ENCODE measurements around the gene RIPK3.
"Not testable (repeated sequence)": the region's sequence is repeated elsewhere in the genome, so short reads cannot be mapped to it uniquely, and the experiment has no call there.

RIPK3 gene

DNA sequence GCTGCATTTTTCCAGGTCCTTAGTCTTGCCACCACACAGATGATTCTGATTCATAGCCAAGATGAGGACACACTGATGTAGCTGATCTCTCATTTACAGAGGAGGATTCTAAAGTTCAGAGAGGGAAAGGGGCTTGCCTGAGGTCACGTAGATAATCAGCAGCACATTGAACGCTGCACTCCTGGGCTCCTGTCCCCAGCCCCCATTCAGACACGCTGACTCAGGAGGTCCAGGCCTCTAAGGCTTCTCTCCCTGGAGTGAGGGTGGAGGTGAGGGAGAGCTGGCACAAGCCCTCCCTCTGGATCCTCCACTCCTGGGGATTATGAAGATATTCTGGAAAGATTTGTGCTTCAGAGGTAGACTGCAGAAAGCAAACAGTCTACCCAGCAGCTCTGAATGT lies 38.5 kb upstream of the RIPK3 start:
- DNase-seq (ENCODE audit: low read depth in 1 of 2, low spot score in 1 of 2): no peak
- TF ChIP-seq JUND (IDR thresholded peaks at IDR 0.05; ENCODE audit: low read depth): no peak
- in situ Hi-C loops (cut with HindIII; ENCODE audit: low pct_unique_long_range_greater_than_20kb, low sequenced_read_pairs): no loop called here

DNA sequence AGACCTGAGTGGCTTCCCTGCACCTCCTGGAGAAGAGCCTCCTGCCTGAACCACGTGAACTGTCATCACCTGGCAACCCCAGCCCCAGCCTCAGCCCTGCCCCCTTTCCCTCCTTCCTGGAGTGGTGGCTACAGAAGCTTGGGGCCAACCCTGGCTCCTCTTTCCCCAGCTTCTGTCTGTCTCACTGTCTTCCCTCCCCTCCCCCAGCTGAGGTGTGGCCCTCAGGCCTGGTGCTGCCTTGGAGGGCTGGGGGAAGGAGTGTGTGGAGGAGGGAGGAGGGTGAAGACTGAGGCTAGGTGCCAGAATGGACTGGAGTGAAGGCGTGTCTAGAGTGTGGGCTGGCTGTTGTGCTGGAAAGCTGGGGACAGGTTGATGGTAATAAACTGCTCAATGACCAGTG lies 37.9 kb upstream of the RIPK3 start:
- peak in 1 of 2 experiments; percentile 44 for DNase-seq (ENCODE audit: low read depth in 1 of 2, low spot score in 1 of 2)
- in situ Hi-C loops (cut with HindIII; ENCODE audit: low pct_unique_long_range_greater_than_20kb, low sequenced_read_pairs): no loop called here
- no peak for TF ChIP-seq JUND (IDR thresholded peaks at IDR 0.05; ENCODE audit: low read depth)

DNA sequence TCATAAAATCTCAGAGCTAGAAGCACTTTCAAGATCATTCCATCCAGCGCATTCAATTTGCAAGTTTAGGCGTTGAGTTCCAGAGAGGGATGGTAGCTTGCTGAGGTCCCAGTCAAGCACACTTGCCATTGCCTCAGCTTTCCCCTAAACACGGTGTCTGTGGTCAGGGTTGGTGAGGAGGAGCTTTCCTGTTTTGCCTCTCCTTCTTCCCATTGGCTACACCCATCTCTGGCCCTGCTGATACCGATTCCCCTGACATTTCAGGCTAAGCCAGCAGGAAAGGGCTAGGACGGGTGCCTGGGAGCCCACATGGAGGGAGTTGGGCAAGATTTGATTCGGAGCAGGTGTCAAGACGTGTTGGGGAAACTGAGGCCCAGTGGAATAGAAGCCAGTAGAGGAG lies 37.3 kb upstream of the RIPK3 start:
- DNase-seq (ENCODE audit: low read depth in 1 of 2, low spot score in 1 of 2): no peak
- in situ Hi-C loops (cut with HindIII; ENCODE audit: low pct_unique_long_range_greater_than_20kb, low sequenced_read_pairs): no loop called here
- no peak for TF ChIP-seq JUND (IDR thresholded peaks at IDR 0.05; ENCODE audit: low read depth)

DNA sequence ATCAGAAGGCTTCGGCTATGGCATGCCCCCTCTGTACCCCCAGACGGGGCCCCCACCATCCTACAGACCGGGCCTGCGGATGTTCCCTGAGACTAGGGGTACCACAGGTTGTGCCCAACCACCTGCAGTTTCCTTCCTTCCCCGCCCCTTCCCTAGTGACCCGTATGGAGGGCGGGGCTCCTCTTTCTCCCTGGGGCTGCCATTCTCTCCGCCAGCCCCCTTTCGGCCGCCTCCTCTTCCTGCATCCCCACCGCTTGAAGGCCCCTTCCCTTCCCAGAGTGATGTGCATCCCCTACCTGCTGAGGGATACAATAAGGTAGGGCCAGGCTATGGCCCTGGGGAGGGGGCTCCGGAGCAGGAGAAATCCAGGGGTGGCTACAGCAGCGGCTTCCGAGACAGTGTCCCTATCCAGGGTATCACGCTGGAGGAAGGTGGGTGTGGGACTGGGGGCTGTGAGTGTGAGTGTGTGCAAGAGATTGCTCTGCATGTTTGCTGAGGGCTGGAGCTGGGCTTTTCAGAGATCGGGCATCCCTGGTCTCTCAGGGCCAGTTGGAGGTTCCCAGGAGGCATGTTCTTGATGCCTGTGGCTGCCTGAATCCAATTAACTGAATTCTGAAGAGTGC lies 36.8 kb upstream of the RIPK3 start:
- no peak for TF ChIP-seq JUND (IDR thresholded peaks at IDR 0.05; ENCODE audit: low read depth)
- in situ Hi-C loops (cut with HindIII; ENCODE audit: low pct_unique_long_range_greater_than_20kb, low sequenced_read_pairs): no loop called here
- DNase-seq (ENCODE audit: low read depth in 1 of 2, low spot score in 1 of 2): no peak

DNA sequence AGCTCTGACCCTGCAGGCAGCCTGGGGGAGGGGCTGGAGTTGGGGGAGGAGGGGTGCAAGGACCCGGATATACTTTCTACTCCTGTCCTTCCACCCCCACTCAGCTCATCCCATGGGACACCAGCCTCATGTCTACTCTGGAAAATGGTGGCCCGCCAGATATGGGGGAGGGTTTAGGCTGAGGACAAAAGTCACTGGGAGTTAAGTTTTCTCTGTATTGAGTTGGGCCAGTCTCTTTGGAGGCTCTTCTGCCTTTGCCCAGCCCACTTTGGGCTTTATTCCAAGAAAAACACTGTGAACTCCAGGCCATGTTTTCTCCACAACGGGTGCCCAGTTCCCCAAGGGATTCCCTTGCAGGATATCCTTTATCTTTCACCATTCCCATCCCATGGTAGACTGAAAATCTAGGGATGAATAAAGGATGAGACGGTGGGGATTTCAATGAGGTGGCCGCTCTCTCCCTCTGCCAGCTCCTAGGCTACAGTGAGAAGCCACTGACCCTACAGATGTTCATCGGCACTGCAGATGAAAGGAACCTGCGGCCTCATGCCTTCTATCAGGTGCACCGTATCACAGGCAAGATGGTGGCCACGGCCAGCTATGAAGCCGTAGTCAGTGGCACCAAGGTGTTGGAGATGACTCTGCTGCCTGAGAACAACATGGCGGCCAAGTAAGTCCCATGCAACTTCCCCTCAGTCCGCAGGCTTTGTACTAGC lies 33.1 kb upstream of the RIPK3 start:
- in situ Hi-C loops (cut with HindIII; ENCODE audit: low pct_unique_long_range_greater_than_20kb, low sequenced_read_pairs): no loop called here
- TF ChIP-seq JUND (IDR thresholded peaks at IDR 0.05; ENCODE audit: low read depth): no peak
- DNase-seq (ENCODE audit: low read depth in 1 of 2, low spot score in 1 of 2): no peak

DNA sequence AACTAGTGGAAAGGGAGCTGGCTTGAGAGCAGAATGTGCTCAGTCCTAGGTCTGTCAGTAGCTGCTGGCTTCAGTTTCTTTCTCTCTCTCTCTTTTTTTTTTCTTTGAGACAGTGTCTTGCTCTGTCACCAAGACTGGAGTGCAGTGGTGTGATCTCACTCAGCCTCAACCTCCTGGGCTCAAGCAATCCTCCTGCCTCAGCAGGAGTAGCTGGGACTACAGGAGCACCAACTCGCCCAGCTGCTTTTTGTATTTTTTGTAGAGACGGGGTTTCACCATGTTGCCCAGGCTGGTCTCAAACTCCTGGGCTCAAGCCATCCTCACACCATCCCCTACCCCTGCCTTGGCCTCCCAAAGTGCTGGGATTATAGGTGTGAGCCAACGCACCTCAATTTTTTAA lies 31.8 kb upstream of the RIPK3 start:
- in situ Hi-C loops (cut with HindIII; ENCODE audit: low pct_unique_long_range_greater_than_20kb, low sequenced_read_pairs): not testable (repeated sequence)

DNA sequence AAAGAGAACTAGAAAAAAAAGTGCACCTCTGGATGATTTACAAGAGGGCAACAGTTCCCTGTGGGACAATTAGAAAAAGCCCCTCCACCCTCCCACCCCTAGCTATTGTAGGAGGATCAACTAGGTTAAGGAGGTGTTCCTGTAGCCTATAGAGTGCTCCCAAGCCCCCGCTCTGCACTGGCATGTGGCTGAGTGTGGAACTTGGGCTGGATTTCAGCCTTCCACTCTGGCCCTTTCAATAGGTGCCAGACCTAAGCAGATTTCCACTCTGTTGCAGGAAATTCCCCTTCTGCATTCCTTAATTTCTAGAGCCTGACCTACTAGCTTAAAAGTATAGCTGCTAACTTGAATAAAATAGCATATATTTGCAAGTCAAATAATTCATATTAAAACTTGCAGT lies 31.0 kb upstream of the RIPK3 start:
- TF ChIP-seq JUND (IDR thresholded peaks at IDR 0.05; ENCODE audit: low read depth): no peak
- in situ Hi-C loops (cut with HindIII; ENCODE audit: low pct_unique_long_range_greater_than_20kb, low sequenced_read_pairs): no loop called here
- no peak for DNase-seq (ENCODE audit: low read depth in 1 of 2, low spot score in 1 of 2)

More for the DNA sequence above, 31.8 kb upstream of the RIPK3 start:
- DNase-seq (ENCODE audit: low read depth in 1 of 2, low spot score in 1 of 2): not testable (repeated sequence)

DNA sequence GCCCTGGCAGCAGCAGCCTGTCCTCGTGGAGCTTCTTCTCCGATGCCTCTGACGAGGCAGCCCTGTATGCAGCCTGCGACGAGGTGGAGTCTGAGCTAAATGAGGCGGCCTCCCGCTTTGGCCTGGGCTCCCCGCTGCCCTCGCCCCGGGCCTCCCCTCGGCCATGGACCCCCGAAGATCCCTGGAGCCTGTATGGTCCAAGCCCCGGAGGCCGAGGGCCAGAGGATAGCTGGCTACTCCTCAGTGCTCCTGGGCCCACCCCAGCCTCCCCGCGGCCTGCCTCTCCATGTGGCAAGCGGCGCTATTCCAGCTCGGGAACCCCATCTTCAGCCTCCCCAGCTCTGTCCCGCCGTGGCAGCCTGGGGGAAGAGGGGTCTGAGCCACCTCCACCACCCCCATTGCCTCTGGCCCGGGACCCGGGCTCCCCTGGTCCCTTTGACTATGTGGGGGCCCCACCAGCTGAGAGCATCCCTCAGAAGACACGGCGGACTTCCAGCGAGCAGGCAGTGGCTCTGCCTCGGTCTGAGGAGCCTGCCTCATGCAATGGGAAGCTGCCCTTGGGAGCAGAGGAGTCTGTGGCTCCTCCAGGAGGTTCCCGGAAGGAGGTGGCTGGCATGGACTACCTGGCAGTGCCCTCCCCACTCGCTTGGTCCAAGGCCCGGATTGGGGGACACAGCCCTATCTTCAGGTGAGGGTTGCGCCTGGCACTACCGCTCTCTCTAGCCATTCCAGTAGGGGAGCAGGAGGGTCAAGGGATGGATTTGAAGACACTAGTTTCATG lies 30.3 kb upstream of the RIPK3 start:
- no peak for DNase-seq (ENCODE audit: low read depth in 1 of 2, low spot score in 1 of 2)
- TF ChIP-seq JUND (IDR thresholded peaks at IDR 0.05; ENCODE audit: low read depth): no peak
- in situ Hi-C loops (cut with HindIII; ENCODE audit: low pct_unique_long_range_greater_than_20kb, low sequenced_read_pairs): no loop called here

DNA sequence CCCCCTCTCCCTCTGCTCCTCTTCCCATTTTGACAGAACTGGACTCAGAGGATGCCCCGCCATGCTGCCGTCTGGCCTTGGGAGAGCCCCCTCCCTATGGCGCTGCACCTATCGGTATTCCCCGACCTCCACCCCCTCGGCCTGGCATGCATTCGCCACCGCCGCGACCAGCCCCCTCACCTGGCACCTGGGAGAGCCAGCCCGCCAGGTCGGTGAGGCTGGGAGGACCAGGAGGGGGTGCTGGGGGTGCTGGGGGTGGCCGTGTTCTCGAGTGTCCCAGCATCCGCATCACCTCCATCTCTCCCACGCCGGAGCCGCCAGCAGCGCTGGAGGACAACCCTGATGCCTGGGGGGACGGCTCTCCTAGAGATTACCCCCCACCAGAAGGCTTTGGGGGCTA lies 29.7 kb upstream of the RIPK3 start:
- DNase-seq (ENCODE audit: low read depth in 1 of 2, low spot score in 1 of 2): no peak
- in situ Hi-C loops (cut with HindIII; ENCODE audit: low pct_unique_long_range_greater_than_20kb, low sequenced_read_pairs): no loop called here
- no peak for TF ChIP-seq JUND (IDR thresholded peaks at IDR 0.05; ENCODE audit: low read depth)

DNA sequence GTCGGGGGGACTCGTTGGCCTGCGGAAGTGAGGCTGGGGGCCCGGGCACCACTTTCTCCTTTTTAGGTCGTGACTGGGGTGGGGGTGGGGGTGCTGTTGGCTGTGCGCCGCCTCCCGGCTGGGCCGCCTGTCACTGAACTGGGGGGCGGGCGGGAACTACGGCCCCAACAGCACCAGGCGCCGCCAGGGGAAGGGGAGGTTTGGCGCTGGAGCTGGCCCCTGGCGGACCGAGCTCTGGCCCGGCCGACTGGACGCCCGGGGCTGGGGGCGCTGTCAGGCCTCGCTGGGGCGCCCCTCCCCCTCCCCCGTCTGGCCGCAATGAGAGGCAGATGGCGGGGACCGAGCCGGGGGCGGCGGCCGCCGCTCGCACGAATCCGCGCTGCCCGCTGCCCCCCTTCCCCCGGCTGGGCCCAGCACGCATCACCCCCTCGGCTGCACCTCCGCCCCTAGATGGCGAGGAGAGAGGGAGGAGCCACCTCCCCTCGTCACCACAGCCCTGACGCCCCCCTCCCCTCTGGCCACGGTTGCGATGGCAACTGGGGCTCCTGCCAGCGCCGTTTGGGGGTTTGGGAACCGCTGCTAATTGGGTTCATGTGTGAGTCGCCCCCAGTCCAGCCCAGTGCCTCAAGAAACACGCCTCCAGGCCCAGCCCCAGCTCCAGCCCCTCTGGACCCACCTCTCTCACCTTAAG lies 28.9 kb upstream of the RIPK3 start:
- in situ Hi-C loops (cut with HindIII; ENCODE audit: low pct_unique_long_range_greater_than_20kb, low sequenced_read_pairs): no loop called here
- DNase-seq (ENCODE audit: low read depth in 1 of 2, low spot score in 1 of 2): peak in 1 of 2 experiments; percentile 28
- TF ChIP-seq JUND (IDR thresholded peaks at IDR 0.05; ENCODE audit: low read depth): no peak

DNA sequence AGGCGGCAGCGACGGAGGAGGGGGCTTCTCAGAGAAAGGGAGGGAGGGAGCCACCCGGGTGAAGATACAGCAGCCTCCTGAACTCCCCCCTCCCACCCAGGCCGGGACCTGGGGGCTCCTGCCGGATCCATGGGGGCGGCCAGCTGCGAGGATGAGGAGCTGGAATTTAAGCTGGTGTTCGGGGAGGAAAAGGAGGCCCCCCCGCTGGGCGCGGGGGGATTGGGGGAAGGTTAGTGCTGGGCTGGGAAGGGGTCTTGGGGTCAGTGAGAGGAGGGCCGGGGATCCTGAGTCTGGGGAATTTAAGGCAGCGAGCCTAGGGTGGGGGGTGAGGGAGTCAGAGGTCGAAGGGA lies 28.4 kb upstream of the RIPK3 start:
- in situ Hi-C loops (cut with HindIII; ENCODE audit: low pct_unique_long_range_greater_than_20kb, low sequenced_read_pairs): no loop called here
- TF ChIP-seq JUND (IDR thresholded peaks at IDR 0.05; ENCODE audit: low read depth): no peak
- DNase-seq (ENCODE audit: low read depth in 1 of 2, low spot score in 1 of 2): no peak

DNA sequence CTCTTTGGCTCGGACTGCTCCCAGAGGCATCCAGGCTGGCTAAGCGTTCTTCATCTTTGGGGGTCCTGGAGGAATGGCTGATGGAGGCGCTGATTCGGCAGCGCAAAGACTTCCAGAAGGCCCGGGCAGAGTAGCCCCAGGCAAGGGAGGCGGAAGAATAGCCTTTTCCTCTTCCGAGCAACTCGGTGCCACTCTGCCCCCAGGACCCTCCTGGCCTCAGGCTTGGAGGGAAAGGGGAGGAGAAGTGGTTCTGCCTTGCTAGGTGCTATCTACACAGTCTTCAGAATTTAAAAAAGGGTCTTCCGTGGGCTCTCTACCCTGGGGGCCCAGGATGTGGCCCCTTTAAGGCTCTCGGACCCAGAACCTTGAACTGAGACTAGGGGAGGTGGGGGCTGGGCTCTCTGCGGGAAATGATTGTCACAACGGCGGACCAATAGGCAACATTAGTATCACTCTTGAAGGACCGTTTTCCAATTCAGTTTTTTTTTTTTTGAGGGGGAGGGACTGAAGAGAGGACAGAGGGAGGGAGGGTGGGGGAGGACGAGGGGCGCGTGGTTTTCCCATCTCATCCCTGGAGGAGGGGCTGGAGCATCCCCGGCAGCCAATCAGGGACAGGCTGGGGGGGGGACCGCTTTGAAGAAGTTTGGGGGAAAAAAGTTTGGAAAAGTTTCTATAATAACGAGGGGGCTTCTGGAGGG lies 27.9 kb upstream of the RIPK3 start, which contains the start of gene NFATC4:
Gene NFATC4, plus strand, starts transcription at position 671 of the 698 bp plus-strand sequence. CDS start 157 bp downstream, outside the sequence.
- peak; percentile 46 to 96 for DNase-seq (ENCODE audit: low read depth in 1 of 2, low spot score in 1 of 2)
- in situ Hi-C loops (cut with HindIII; ENCODE audit: low pct_unique_long_range_greater_than_20kb, low sequenced_read_pairs): no loop called here
- TF ChIP-seq JUND (IDR thresholded peaks at IDR 0.05; ENCODE audit: low read depth): no peak

Data from T47D (cell line).